ENCODE measurements around the gene CHD6.

The CHD6 gene

GRCh38 chr20:41382791-41383305 is 235.3 kb downstream of the CHD6 start (continued):
- TF ChIP-seq, protein P1, sequence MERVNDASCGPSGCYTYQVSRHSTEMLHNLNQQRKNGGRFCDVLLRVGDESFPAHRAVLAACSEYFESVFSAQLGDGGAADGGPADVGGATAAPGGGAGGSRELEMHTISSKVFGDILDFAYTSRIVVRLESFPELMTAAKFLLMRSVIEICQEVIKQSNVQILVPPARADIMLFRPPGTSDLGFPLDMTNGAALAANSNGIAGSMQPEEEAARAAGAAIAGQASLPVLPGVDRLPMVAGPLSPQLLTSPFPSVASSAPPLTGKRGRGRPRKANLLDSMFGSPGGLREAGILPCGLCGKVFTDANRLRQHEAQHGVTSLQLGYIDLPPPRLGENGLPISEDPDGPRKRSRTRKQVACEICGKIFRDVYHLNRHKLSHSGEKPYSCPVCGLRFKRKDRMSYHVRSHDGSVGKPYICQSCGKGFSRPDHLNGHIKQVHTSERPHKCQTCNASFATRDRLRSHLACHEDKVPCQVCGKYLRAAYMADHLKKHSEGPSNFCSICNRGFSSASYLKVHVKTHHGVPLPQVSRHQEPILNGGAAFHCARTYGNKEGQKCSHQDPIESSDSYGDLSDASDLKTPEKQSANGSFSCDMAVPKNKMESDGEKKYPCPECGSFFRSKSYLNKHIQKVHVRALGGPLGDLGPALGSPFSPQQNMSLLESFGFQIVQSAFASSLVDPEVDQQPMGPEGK (CRISPR knock-in tag; IDR thresholded peaks at IDR 0.05; ENCODE audit: borderline replicate concordance): no peak
- TF ChIP-seq ZNF70 (CRISPR knock-in tag; IDR thresholded peaks at IDR 0.05): no peak
- no peak for TF ChIP-seq ESRRG (CRISPR knock-in tag; IDR thresholded peaks at IDR 0.05)

- ATAC-seq: no peak
- TF ChIP-seq ESRRG (CRISPR knock-in tag; IDR thresholded peaks at IDR 0.05): no peak
These were observed 237.5 kb downstream of the CHD6 start for GRCh38 chr20:41380551-41381193.

GRCh38 chr20:41379551-41379950 is 238.6 kb downstream of the CHD6 start:
- TF ChIP-seq ARNTL (CRISPR knock-in tag; IDR thresholded peaks at IDR 0.05; ENCODE audit: borderline replicate concordance, low read depth) (no peak), ZFP3 (CRISPR knock-in tag; IDR thresholded peaks at IDR 0.05) (no peak), SNAI2 (CRISPR knock-in tag; IDR thresholded peaks at IDR 0.05) (no peak), ISL1 (CRISPR knock-in tag; IDR thresholded peaks at IDR 0.05) (no peak), ZC3H10 (CRISPR knock-in tag; IDR thresholded peaks at IDR 0.05) (no peak), GLIS3 (CRISPR knock-in tag; IDR thresholded peaks at IDR 0.05) (no peak), TCF4 (CRISPR knock-in tag; IDR thresholded peaks at IDR 0.05; ENCODE audit: borderline replicate concordance) (no peak), ZFP30 (CRISPR knock-in tag; IDR thresholded peaks at IDR 0.05) (no peak), ESRRG (CRISPR knock-in tag; IDR thresholded peaks at IDR 0.05) (no peak)
- TF ChIP-seq, protein P2, sequence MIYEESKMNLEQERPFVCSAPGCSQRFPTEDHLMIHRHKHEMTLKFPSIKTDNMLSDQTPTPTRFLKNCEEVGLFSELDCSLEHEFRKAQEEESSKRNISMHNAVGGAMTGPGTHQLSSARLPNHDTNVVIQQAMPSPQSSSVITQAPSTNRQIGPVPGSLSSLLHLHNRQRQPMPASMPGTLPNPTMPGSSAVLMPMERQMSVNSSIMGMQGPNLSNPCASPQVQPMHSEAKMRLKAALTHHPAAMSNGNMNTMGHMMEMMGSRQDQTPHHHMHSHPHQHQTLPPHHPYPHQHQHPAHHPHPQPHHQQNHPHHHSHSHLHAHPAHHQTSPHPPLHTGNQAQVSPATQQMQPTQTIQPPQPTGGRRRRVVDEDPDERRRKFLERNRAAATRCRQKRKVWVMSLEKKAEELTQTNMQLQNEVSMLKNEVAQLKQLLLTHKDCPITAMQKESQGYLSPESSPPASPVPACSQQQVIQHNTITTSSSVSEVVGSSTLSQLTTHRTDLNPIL (CRISPR knock-in tag; IDR thresholded peaks at IDR 0.05; ENCODE audit: low read depth): no peak
- no peak for ATAC-seq

- ATAC-seq: no peak
- TF ChIP-seq ESRRG (CRISPR knock-in tag; IDR thresholded peaks at IDR 0.05) (no peak), ZNF565 (CRISPR knock-in tag; conservative IDR thresholded peaks at IDR 0.05; ENCODE audit: low read depth) (no peak), ZNF70 (CRISPR knock-in tag; IDR thresholded peaks at IDR 0.05) (no peak), ARNTL (CRISPR knock-in tag; IDR thresholded peaks at IDR 0.05; ENCODE audit: borderline replicate concordance, low read depth) (no peak), ZNF8 (CRISPR knock-in tag; IDR thresholded peaks at IDR 0.05) (no peak), SNAI2 (CRISPR knock-in tag; IDR thresholded peaks at IDR 0.05) (no peak), OSR1 (CRISPR knock-in tag; IDR thresholded peaks at IDR 0.05) (no peak), CSDC2 (CRISPR knock-in tag; IDR thresholded peaks at IDR 0.05) (no peak), ZC3H10 (CRISPR knock-in tag; IDR thresholded peaks at IDR 0.05) (no peak), RARB (CRISPR knock-in tag; IDR thresholded peaks at IDR 0.05) (no peak), CSRNP3 (CRISPR knock-in tag; IDR thresholded peaks at IDR 0.05) (no peak), GLIS3 (CRISPR knock-in tag; IDR thresholded peaks at IDR 0.05) (no peak), ISL1 (CRISPR knock-in tag; IDR thresholded peaks at IDR 0.05) (no peak), PPARA (CRISPR knock-in tag; IDR thresholded peaks at IDR 0.05; ENCODE audit: borderline replicate concordance) (no peak), POU6F1 (CRISPR knock-in tag; IDR thresholded peaks at IDR 0.05; ENCODE audit: borderline replicate concordance, low read depth) (no peak), TCF4 (CRISPR knock-in tag; IDR thresholded peaks at IDR 0.05; ENCODE audit: borderline replicate concordance) (no peak), ZFP30 (CRISPR knock-in tag; IDR thresholded peaks at IDR 0.05) (no peak)
- TF ChIP-seq, protein P2 (CRISPR knock-in tag; IDR thresholded peaks at IDR 0.05; ENCODE audit: low read depth): no peak
- TF ChIP-seq, protein P3, sequence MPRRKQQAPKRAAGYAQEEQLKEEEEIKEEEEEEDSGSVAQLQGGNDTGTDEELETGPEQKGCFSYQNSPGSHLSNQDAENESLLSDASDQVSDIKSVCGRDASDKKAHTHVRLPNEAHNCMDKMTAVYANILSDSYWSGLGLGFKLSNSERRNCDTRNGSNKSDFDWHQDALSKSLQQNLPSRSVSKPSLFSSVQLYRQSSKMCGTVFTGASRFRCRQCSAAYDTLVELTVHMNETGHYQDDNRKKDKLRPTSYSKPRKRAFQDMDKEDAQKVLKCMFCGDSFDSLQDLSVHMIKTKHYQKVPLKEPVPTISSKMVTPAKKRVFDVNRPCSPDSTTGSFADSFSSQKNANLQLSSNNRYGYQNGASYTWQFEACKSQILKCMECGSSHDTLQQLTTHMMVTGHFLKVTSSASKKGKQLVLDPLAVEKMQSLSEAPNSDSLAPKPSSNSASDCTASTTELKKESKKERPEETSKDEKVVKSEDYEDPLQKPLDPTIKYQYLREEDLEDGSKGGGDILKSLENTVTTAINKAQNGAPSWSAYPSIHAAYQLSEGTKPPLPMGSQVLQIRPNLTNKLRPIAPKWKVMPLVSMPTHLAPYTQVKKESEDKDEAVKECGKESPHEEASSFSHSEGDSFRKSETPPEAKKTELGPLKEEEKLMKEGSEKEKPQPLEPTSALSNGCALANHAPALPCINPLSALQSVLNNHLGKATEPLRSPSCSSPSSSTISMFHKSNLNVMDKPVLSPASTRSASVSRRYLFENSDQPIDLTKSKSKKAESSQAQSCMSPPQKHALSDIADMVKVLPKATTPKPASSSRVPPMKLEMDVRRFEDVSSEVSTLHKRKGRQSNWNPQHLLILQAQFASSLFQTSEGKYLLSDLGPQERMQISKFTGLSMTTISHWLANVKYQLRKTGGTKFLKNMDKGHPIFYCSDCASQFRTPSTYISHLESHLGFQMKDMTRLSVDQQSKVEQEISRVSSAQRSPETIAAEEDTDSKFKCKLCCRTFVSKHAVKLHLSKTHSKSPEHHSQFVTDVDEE (CRISPR knock-in tag; IDR thresholded peaks at IDR 0.05): no peak
These were observed 240.9 kb downstream of the CHD6 start for GRCh38 chr20:41377275-41377674.
